Astrocyte of the cerebellum (primary cell): ENCODE data around the gene DUSP11.
"Not testable (repeated sequence)": the region's sequence is repeated elsewhere in the genome, so short reads cannot be mapped to it uniquely, and the experiment has no call there.

Experiments used
- DNase-seq: peaks from one replicate; pipeline ENCODE4 v3.0.0-alpha.2; 2011; ENCODE audit warnings: low read depth
- H3K4me3 ChIP-seq: 2 replicates; pipeline ENCODE4 v1.5.1; 2011; ENCODE audit warnings: mild to moderate bottlenecking, low read depth, low read length, moderate library complexity
- in situ Hi-C: cut with HindIII; loops from 2 replicates; pipeline ENCODE4 v1.10.0; 2017; ENCODE audit warnings: low sequenced_read_pairs
- TF ChIP-seq, protein P1 (sequence below): IDR thresholded peaks from 2 replicates; pipeline ENCODE4 v1.5.1; 2012; ENCODE audit warnings: low read length, low read depth, moderate library complexity, mild to moderate bottlenecking; ENCODE audit errors: missing control alignments

DUSP11 gene

DNA sequence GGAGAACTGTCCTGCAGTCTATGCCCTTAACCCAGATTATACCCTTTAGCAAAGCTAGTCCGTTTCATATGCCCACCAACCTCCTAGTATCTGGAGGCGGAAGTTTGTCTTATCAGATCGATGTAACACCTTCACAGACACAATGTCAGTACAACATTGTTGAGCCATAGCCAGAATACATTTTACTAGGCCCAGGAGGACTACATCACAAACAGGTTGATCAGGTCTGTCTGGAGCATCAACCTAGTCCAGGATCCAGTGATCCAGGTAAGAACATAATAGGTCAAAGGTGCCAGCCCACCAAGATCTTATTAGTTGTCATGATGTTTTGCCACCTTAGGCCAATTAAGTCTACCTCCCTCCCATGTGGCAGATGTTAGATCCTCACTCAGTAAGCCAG is 40.8 kb downstream of the DUSP11 start:
- no peak for DNase-seq
- H3K4me3 ChIP-seq: no peak overlapping the region
- TF ChIP-seq, protein P1, sequence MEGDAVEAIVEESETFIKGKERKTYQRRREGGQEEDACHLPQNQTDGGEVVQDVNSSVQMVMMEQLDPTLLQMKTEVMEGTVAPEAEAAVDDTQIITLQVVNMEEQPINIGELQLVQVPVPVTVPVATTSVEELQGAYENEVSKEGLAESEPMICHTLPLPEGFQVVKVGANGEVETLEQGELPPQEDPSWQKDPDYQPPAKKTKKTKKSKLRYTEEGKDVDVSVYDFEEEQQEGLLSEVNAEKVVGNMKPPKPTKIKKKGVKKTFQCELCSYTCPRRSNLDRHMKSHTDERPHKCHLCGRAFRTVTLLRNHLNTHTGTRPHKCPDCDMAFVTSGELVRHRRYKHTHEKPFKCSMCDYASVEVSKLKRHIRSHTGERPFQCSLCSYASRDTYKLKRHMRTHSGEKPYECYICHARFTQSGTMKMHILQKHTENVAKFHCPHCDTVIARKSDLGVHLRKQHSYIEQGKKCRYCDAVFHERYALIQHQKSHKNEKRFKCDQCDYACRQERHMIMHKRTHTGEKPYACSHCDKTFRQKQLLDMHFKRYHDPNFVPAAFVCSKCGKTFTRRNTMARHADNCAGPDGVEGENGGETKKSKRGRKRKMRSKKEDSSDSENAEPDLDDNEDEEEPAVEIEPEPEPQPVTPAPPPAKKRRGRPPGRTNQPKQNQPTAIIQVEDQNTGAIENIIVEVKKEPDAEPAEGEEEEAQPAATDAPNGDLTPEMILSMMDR: no peak
- in situ Hi-C loops: no loop called here

- H3K4me3 ChIP-seq: peak within 1 kb of the TSS; percentile 62
- DNase-seq: peak; percentile 91
- TF ChIP-seq, protein P1: no peak
- in situ Hi-C loops: no loop called here
Observed at GRCh38 chr2:73736855-73737779, 42.8 kb downstream of the DUSP11 start, which contains the start of gene TPRKB. TSS of gene TPRKB (minus strand) at chr2:73737345. CDS start at chr2:73734569, 2,776 bp downstream.

- DNase-seq: no peak
- H3K4me3 ChIP-seq: peak overlapping the region; percentile 62
- in situ Hi-C loops: no loop called here
- TF ChIP-seq, protein P1: no peak
Observed at GRCh38 chr2:73736378-73736777, 43.5 kb downstream of the DUSP11 start.

DNA sequence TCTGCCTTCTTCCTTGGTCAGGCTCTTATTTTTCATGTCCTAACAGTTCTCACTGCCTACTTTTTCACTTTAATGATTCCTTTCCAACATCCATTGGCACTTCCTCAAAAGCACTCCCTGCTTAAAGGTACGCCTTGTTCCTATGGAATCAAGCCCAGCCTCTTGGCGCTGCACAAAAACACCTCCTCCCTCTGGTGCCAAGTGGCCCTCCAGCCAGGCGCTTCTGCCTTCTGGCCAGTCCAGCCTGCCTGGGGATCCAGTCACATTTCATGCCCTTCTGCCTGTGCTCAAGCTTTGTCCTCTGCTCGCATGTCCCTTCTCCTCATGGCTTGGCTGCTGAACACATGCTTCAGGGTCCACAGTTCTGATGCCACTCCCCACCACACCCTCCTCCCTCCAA is 49.1 kb downstream of the DUSP11 start:
- no peak for DNase-seq
- in situ Hi-C loops: no loop called here
- TF ChIP-seq, protein P1: no peak
- no peak overlapping the region for H3K4me3 ChIP-seq

DNA sequence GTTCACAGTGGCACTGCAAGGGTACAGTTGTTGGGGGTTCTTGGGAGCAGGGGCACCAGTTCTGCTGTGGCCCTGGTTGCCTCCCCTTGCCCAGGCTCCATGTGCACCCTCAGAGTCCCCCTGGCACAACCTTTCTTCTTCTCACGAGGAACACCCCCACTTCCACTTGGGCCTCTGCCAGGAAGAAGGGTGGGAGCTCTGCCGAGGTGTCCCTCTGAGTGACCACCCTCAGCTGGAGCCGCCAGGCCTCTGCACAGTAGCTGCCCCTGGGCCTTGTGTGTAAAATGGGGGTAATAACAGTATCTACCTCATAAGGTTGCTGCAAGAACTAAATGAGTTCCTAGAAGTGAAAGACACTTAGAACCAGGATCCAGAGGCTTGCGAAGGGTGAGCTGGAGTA is 51.2 kb downstream of the DUSP11 start:
- H3K4me3 ChIP-seq: no peak overlapping the region
- DNase-seq: no peak
- TF ChIP-seq, protein P1: no peak
- in situ Hi-C loops: no loop called here

- TF ChIP-seq, protein P1: no peak
- H3K4me3 ChIP-seq: no peak overlapping the region
- in situ Hi-C loops: no loop called here
- no peak for DNase-seq
Observed at GRCh38 chr2:73728043-73728442, 51.9 kb downstream of the DUSP11 start.

- in situ Hi-C loops, H3K4me3 ChIP-seq, DNase-seq: not testable (repeated sequence)
Observed at GRCh38 chr2:73726657-73727056, 53.2 kb downstream of the DUSP11 start.
